WTC11 (cell line): ENCODE measurements around the gene TTLL12. TPM values are rescaled to one million over a fixed set of nuclear protein-coding genes. Genes with fewer than 3 reads are reported as not detected.

ENCODE experiments used
- ATAC-seq: fragments of 200-7000 bp; cut with Tn5 transposase; 2 replicates; pipeline ENCODE4 v1.10.0; 2021; ENCODE audit warnings: mild to moderate bottlenecking, moderate library complexity
- CTCF ChIA-PET: fragments of 300-600 bp; sonication (Branson Sonifier 250); formaldehyde crosslinking; loops from one replicate; lab custom pipeline; 2021; ENCODE audit warnings: antibody characterized with exemption; lab: Charles Lee
- POLR2A ChIA-PET: fragments of 350-600 bp; sonication (Branson Sonifier 250); formaldehyde crosslinking; loops from one replicate; lab custom pipeline; 2021; ENCODE audit warnings: antibody characterized with exemption; lab: Charles Lee
- DNase-seq: peaks from one replicate; pipeline ENCODE4 v3.0.0; 2021; ENCODE audit warnings: low spot score
- H3K27ac Mint-ChIP-seq: 2 replicates; pipeline ENCODE4 v1.8.0; 2021; ENCODE audit warnings: mixed read lengths
- H3K27me3 Mint-ChIP-seq: 2 replicates; pipeline ENCODE4 v1.8.0; 2021; ENCODE audit warnings: low read depth, mild to moderate bottlenecking, moderate library complexity, mixed read lengths
- H3K36me3 Mint-ChIP-seq: 2 replicates; pipeline ENCODE4 v1.8.0; 2021; ENCODE audit warnings: mixed read lengths
- H3K4me1 Mint-ChIP-seq: 2 replicates; pipeline ENCODE4 v1.8.0; 2022; ENCODE audit warnings: mixed read lengths
- H3K4me3 Mint-ChIP-seq: 2 replicates; pipeline ENCODE4 v1.8.0; 2021; ENCODE audit warnings: mild to moderate bottlenecking, moderate library complexity, mixed read lengths
- H3K9me3 Mint-ChIP-seq: 2 replicates; pipeline ENCODE4 v1.8.0; 2021; ENCODE audit warnings: mixed read lengths
- ATF6 ChIP-seq: sonication (generic); formaldehyde crosslinking; IDR thresholded peaks from 2 replicates; pipeline ENCODE4 v1.8.1; 2023; ENCODE audit warnings: mild to moderate bottlenecking, missing genetic modification reagents
- CREM ChIP-seq: sonication (generic); formaldehyde crosslinking; IDR thresholded peaks from 2 replicates; pipeline ENCODE4 v1.8.1; 2022; ENCODE audit warnings: mild to moderate bottlenecking, missing genetic modification reagents, moderate library complexity
- ETV6 ChIP-seq: sonication (generic); formaldehyde crosslinking; IDR thresholded peaks from 2 replicates; pipeline ENCODE4 v1.8.1; 2022; ENCODE audit warnings: mild to moderate bottlenecking, missing genetic modification reagents
- FOXP1 ChIP-seq: sonication (generic); formaldehyde crosslinking; IDR thresholded peaks from 2 replicates; pipeline ENCODE4 v1.8.0; 2022; ENCODE audit warnings: missing genetic modification reagents, mild to moderate bottlenecking, moderate library complexity, borderline replicate concordance
- HMGA2 ChIP-seq: fragments of 250-450 bp; sonication (Bioruptor Pico); IDR thresholded peaks from 2 replicates; pipeline ENCODE4 v1.4.0; 2021; ENCODE audit warnings: mild to moderate bottlenecking, moderate library complexity
- JUN ChIP-seq: sonication (generic); formaldehyde crosslinking; IDR thresholded peaks from 2 replicates; pipeline ENCODE4 v1.8.0; 2023; ENCODE audit warnings: mild to moderate bottlenecking, missing genetic modification reagents
- NFE2L1 ChIP-seq: sonication (generic); formaldehyde crosslinking; IDR thresholded peaks from 2 replicates; pipeline ENCODE4 v1.8.1; 2023; ENCODE audit warnings: missing genetic modification reagents
- NR2C2 ChIP-seq: sonication (generic); formaldehyde crosslinking; IDR thresholded peaks from 2 replicates; pipeline ENCODE4 v1.8.0; 2022; ENCODE audit warnings: mild to moderate bottlenecking, missing genetic modification reagents
- NR3C1 ChIP-seq: sonication (generic); formaldehyde crosslinking; conservative IDR thresholded peaks from 2 replicates; pipeline ENCODE4 v1.8.1; 2023; ENCODE audit warnings: low read depth, mild to moderate bottlenecking, missing genetic modification reagents
- PRDM15 ChIP-seq: sonication (generic); formaldehyde crosslinking; IDR thresholded peaks from 2 replicates; pipeline ENCODE4 v1.8.0; 2022; ENCODE audit warnings: missing genetic modification reagents
- RORB ChIP-seq: fragments of 250-450 bp; sonication (Bioruptor Pico); IDR thresholded peaks from 2 replicates; pipeline ENCODE4 v1.9.0; 2021; ENCODE audit warnings: mild to moderate bottlenecking
- SMAD4 ChIP-seq: sonication (generic); formaldehyde crosslinking; IDR thresholded peaks from 2 replicates; pipeline ENCODE4 v1.8.0; 2022; ENCODE audit warnings: mild to moderate bottlenecking, missing genetic modification reagents
- SP1 ChIP-seq: sonication (generic); formaldehyde crosslinking; conservative IDR thresholded peaks from 2 replicates; pipeline ENCODE4 v1.8.1; 2022; ENCODE audit warnings: missing genetic modification reagents
- TEAD4 ChIP-seq: sonication (generic); formaldehyde crosslinking; IDR thresholded peaks from 2 replicates; pipeline ENCODE4 v1.8.0; 2022; ENCODE audit warnings: mild to moderate bottlenecking, missing genetic modification reagents
- TP53 ChIP-seq: sonication (generic); formaldehyde crosslinking; IDR thresholded peaks from 2 replicates; pipeline ENCODE4 v1.8.1; 2023; ENCODE audit warnings: mild to moderate bottlenecking, missing genetic modification reagents
- ZNF232 ChIP-seq: sonication (generic); formaldehyde crosslinking; IDR thresholded peaks from 2 replicates; pipeline ENCODE4 v1.8.0; 2022; ENCODE audit warnings: mild to moderate bottlenecking, missing genetic modification reagents
- ZNF416 ChIP-seq: fragments of 250-450 bp; sonication (Bioruptor Pico); IDR thresholded peaks from 2 replicates; pipeline ENCODE4 v1.9.0; 2021; ENCODE audit warnings: mild to moderate bottlenecking, inconsistent platforms
- ZSCAN18 ChIP-seq: fragments of 250-450 bp; sonication (Bioruptor Pico); IDR thresholded peaks from 2 replicates; pipeline ENCODE4 v2.1.2; 2022; ENCODE audit warnings: mild to moderate bottlenecking, moderate library complexity
- total RNA-seq: library from RNA; stranded (reverse); gene quantifications from 3 replicates; pipeline ENCODE4 v1.2.3, GENCODE V29; 2021
- TF ChIP-seq, protein P1 (sequence below): sonication (generic); formaldehyde crosslinking; IDR thresholded peaks from 2 replicates; pipeline ENCODE4 v1.8.0; 2022; ENCODE audit warnings: mild to moderate bottlenecking, missing genetic modification reagents
- TF ChIP-seq, protein P2 (sequence below): sonication (generic); formaldehyde crosslinking; IDR thresholded peaks from 2 replicates; pipeline ENCODE4 v1.8.1; 2023; ENCODE audit warnings: mild to moderate bottlenecking, missing genetic modification reagents, moderate library complexity
- TF ChIP-seq, protein P3 (sequence below): fragments of 250-450 bp; sonication (Bioruptor Pico); IDR thresholded peaks from 2 replicates; pipeline ENCODE4 v1.8.0; 2021; ENCODE audit warnings: mild to moderate bottlenecking
- TF ChIP-seq, protein P4 (sequence below): sonication (generic); formaldehyde crosslinking; IDR thresholded peaks from 2 replicates; pipeline ENCODE4 v1.8.1; 2022; ENCODE audit warnings: low read depth, missing genetic modification reagents, borderline replicate concordance

Gene TTLL12
- total RNA-seq, 1 experiment from 2014 or later: 134 TPM

DNA sequence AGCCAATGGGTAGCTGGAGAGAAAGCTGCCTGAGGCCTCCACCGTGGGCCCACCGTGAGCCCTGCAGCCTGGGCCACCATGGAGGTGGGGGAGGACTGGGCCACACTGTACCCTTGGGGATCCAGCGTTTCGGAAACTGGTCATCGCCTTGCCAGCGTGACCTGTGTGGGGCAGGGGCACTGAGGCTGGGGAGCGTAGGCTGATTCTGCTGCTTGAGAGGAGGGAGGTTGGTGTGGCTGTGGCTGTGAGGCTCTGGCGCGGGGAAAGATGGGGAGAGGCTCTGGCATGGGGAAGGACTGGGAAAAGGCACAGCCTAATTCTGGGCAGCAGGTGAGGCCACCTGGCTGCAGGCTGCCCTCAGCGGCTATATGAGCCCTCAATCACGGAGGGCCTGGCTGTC lies 12.6 kb upstream of the TTLL12 start:
- H3K27ac Mint-ChIP-seq: no peak overlapping the region
- H3K36me3 Mint-ChIP-seq: no peaks in the 10 kb centered on the region
- POLR2A ChIA-PET: no interaction called here
- ATAC-seq: no peak
- CTCF ChIA-PET: interaction anchor here (1.1 to 2.6 kb wide), 4 partner anchors 12 to 144 kb away, joined by 4 to 16 read pairs (median 9); partner anchors contain the start of genes SCUBE1 and TTLL12
- no peak for DNase-seq
- no peak overlapping the region for H3K4me3 Mint-ChIP-seq
- no peak for TF ChIP-seq TP53 (CRISPR knock-in tag)
- no peak for TF ChIP-seq HMGA2 (CRISPR knock-in tag)
- no peak for TF ChIP-seq ETV6
- no peak for TF ChIP-seq ZNF416 (CRISPR knock-in tag)
- no peak for TF ChIP-seq SP1 (CRISPR knock-in tag)
- no peak for TF ChIP-seq NR3C1 (CRISPR knock-in tag)
- no peak for TF ChIP-seq ATF6 (CRISPR knock-in tag)
- TF ChIP-seq, protein P1, sequence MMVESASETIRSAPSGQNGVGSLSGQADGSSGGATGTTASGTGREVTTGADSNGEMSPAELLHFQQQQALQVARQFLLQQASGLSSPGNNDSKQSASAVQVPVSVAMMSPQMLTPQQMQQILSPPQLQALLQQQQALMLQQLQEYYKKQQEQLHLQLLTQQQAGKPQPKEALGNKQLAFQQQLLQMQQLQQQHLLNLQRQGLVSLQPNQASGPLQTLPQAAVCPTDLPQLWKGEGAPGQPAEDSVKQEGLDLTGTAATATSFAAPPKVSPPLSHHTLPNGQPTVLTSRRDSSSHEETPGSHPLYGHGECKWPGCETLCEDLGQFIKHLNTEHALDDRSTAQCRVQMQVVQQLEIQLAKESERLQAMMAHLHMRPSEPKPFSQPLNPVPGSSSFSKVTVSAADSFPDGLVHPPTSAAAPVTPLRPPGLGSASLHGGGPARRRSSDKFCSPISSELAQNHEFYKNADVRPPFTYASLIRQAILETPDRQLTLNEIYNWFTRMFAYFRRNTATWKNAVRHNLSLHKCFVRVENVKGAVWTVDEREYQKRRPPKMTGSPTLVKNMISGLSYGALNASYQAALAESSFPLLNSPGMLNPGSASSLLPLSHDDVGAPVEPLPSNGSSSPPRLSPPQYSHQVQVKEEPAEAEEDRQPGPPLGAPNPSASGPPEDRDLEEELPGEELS: no peak
- no peak for TF ChIP-seq CREM (CRISPR knock-in tag)
- TF ChIP-seq SMAD4 (CRISPR knock-in tag): no peak
- no peak for TF ChIP-seq FOXP1 (CRISPR knock-in tag)
- TF ChIP-seq TEAD4 (CRISPR knock-in tag): no peak
- no peak for TF ChIP-seq NR2C2 (CRISPR knock-in tag)
- TF ChIP-seq, all 79 proteins: peak for 0
- no peaks in the 10 kb centered on the region; the same call in 1 of the 2 replicates for H3K27me3 Mint-ChIP-seq
- peaks cover 9% of the 10 kb centered on the region for H3K4me1 Mint-ChIP-seq
- H3K9me3 Mint-ChIP-seq: no peaks in the 10 kb centered on the region

- H3K36me3 Mint-ChIP-seq: no peaks in the 10 kb centered on the region
- TF ChIP-seq ZNF416 (CRISPR knock-in tag) (no peak), ZSCAN18 (CRISPR knock-in tag) (no peak), RORB (CRISPR knock-in tag) (no peak), JUN (CRISPR knock-in tag) (no peak), PRDM15 (CRISPR knock-in tag) (no peak), ZNF232 (CRISPR knock-in tag) (no peak), NFE2L1 (no peak)
- TF ChIP-seq, protein P2, sequence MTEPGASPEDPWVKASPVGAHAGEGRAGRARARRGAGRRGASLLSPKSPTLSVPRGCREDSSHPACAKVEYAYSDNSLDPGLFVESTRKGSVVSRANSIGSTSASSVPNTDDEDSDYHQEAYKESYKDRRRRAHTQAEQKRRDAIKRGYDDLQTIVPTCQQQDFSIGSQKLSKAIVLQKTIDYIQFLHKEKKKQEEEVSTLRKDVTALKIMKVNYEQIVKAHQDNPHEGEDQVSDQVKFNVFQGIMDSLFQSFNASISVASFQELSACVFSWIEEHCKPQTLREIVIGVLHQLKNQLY (CRISPR knock-in tag): no peak
- TF ChIP-seq, protein P3, sequence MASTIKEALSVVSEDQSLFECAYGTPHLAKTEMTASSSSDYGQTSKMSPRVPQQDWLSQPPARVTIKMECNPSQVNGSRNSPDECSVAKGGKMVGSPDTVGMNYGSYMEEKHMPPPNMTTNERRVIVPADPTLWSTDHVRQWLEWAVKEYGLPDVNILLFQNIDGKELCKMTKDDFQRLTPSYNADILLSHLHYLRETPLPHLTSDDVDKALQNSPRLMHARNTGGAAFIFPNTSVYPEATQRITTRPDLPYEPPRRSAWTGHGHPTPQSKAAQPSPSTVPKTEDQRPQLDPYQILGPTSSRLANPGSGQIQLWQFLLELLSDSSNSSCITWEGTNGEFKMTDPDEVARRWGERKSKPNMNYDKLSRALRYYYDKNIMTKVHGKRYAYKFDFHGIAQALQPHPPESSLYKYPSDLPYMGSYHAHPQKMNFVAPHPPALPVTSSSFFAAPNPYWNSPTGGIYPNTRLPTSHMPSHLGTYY (CRISPR knock-in tag): no peak
- TF ChIP-seq, protein P4, sequence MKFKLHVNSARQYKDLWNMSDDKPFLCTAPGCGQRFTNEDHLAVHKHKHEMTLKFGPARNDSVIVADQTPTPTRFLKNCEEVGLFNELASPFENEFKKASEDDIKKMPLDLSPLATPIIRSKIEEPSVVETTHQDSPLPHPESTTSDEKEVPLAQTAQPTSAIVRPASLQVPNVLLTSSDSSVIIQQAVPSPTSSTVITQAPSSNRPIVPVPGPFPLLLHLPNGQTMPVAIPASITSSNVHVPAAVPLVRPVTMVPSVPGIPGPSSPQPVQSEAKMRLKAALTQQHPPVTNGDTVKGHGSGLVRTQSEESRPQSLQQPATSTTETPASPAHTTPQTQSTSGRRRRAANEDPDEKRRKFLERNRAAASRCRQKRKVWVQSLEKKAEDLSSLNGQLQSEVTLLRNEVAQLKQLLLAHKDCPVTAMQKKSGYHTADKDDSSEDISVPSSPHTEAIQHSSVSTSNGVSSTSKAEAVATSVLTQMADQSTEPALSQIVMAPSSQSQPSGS: no peak
- H3K27ac Mint-ChIP-seq: no peak overlapping the region
- CTCF ChIA-PET: interaction anchor here (1.4 to 2.4 kb wide), 2 partner anchors 12 to 144 kb away, joined by 5 to 22 read pairs; partner anchors contain the start of genes SCUBE1 and TTLL12
- DNase-seq (no peak), ATAC-seq (no peak)
- H3K4me3 Mint-ChIP-seq: no peak overlapping the region
- no peaks in the 10 kb centered on the region; the same call in 1 of the 2 replicates for H3K27me3 Mint-ChIP-seq
- H3K9me3 Mint-ChIP-seq: no peaks in the 10 kb centered on the region
- POLR2A ChIA-PET: no interaction called here
- peaks cover 9% of the 10 kb centered on the region for H3K4me1 Mint-ChIP-seq
Measured at GRCh38 chr22:43198936-43199335, 12.0 kb upstream of the TTLL12 start.
